ENCODE measurements around the gene MYLIP.

Gene MYLIP

GRCh38 chr6:16097382-16098171 is 31.3 kb upstream of the MYLIP start:
- no peak overlapping the region for H3K4me3 ChIP-seq (ENCODE audit: low read depth, low read length)
- no peak for TF ChIP-seq CTCF (IDR thresholded peaks at IDR 0.05; ENCODE audit: low read depth, low read length)

- no peak overlapping the region for H3K4me3 ChIP-seq (ENCODE audit: low read depth, low read length)
- TF ChIP-seq CTCF (IDR thresholded peaks at IDR 0.05; ENCODE audit: low read depth, low read length) = no peak
Measured at GRCh38 chr6:16098211-16098610, 30.7 kb upstream of the MYLIP start.

- TF ChIP-seq CTCF (IDR thresholded peaks at IDR 0.05; ENCODE audit: low read depth, low read length) = no peak
- no peak overlapping the region for H3K4me3 ChIP-seq (ENCODE audit: low read depth, low read length)
Measured at GRCh38 chr6:16102208-16102607, 26.7 kb upstream of the MYLIP start.

GRCh38 chr6:16103722-16104121 is 25.2 kb upstream of the MYLIP start:
- no peak for TF ChIP-seq CTCF (IDR thresholded peaks at IDR 0.05; ENCODE audit: low read depth, low read length)
- no peak overlapping the region for H3K4me3 ChIP-seq (ENCODE audit: low read depth, low read length)

- no peak for TF ChIP-seq CTCF (IDR thresholded peaks at IDR 0.05; ENCODE audit: low read depth, low read length)
- H3K4me3 ChIP-seq (ENCODE audit: low read depth, low read length) = no peak overlapping the region
Measured at GRCh38 chr6:16104624-16105433, 24.1 kb upstream of the MYLIP start.

DNA sequence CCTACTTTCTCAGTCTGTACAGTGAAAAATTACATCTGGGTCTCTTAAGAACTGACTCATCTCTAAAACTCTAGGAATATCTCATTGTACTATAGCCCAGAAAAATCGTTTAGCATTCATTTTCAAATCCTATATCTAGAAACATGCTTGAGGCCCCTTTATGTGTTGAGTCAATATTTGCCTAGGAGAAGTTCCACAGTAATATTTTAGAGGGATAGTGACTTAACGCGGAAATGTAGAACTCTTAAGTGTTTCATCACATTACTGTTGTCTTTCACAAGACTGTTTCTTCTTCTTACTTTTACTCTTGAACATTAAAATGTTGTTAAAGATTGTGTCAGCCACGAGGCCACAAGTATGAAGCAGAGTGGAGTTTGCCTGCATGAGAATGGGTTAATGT is 23.0 kb upstream of the MYLIP start:
- H3K4me3 ChIP-seq (ENCODE audit: low read depth, low read length) = no peak overlapping the region
- no peak for TF ChIP-seq CTCF (IDR thresholded peaks at IDR 0.05; ENCODE audit: low read depth, low read length)

All from WI38 (cell line).